Transverse colon (tissue), 4 donors: ENCODE results near the gene SDK1.

Experiments used
- CTCF ChIP-seq, 5 experiments: fragments of 200-600 bp in 3 of 5; fragments of 450-650 bp in 2 of 5; sonication (generic) in 3 of 5; IDR thresholded peaks; 1 replicate in 2 of 5; 2 replicates in 3 of 5; pipeline ENCODE4 v1.5.1; 2016 to 2017; ENCODE audit warnings: antibody characterized with exemption in 5 of 5, inconsistent platforms in 3 of 5, mild to moderate bottlenecking in 2 of 5, moderate library complexity in 1 of 5
- EP300 ChIP-seq: sonication (generic); formaldehyde crosslinking; IDR thresholded peaks from one replicate; pipeline ENCODE4 v1.6.1; 2017; ENCODE audit warnings: antibody characterized with exemption, low read depth
- POLR2A ChIP-seq: fragments of 450-650 bp; IDR thresholded peaks from one replicate; pipeline ENCODE4 v1.6.1; 2016; ENCODE audit warnings: antibody characterized with exemption, mild to moderate bottlenecking, moderate library complexity
- POLR2AphosphoS5 ChIP-seq, 3 donors: sonication (generic); formaldehyde crosslinking; IDR thresholded peaks; one replicate each; pipeline ENCODE4 v1.6.1; 2016; ENCODE audit warnings: antibody characterized with exemption in 3 of 3

GRCh38 chr7:3469641-3470040, 168.6 kb downstream of the SDK1 start:
- TF ChIP-seq POLR2A (no peak), CTCF (IDR thresholded peaks at IDR 0.05) (no peak), EP300 (no peak), POLR2AphosphoS5 (IDR thresholded peaks at IDR 0.05) (no peak)
